B cell (primary cell): ENCODE measurements around the gene CNTNAP2.

Source experiments
- CTCF ChIP-seq: fragments of 200-600 bp; IDR thresholded peaks from one replicate; pipeline ENCODE4 v1.8.0; 2022; ENCODE audit warnings: antibody characterized with exemption, mild to moderate bottlenecking
- EZH2 ChIP-seq: IDR thresholded peaks from 2 replicates; pipeline ENCODE4 v1.6.1; 2012; ENCODE audit warnings: borderline replicate concordance, low read depth, mild to moderate bottlenecking, moderate library complexity, low read length; ENCODE audit not compliant: insufficient read depth, poor library complexity, severe bottlenecking

GRCh38 chr7:147992698-147993097 is 1876.1 kb downstream of the CNTNAP2 start:
- no peak for TF ChIP-seq CTCF
- TF ChIP-seq EZH2, result no peak
